GM23248 (cell line): Measurements from ENCODE around the gene PLAC1. TPM values are rescaled to one million over a fixed set of nuclear protein-coding genes. Genes with fewer than 3 reads are reported as not detected.

Experiments
- DNase-seq: peaks from one replicate; pipeline ENCODE4 v3.0.0-alpha.2; 2015
- H2AFZ ChIP-seq: fragments of 200-600 bp; sonication (generic); 2 replicates; pipeline ENCODE4 v1.6.1; 2016; ENCODE audit warnings: antibody characterized with exemption
- H3F3A ChIP-seq: fragments of 200-600 bp; sonication (generic); 2 replicates; pipeline ENCODE4 v1.6.1; 2016; ENCODE audit warnings: mild to moderate bottlenecking, antibody characterized with exemption, mixed run types; ENCODE audit not compliant: insufficient read depth
- H3K27ac ChIP-seq: fragments of 200-600 bp; sonication (generic); 2 replicates; pipeline ENCODE4 v1.5.1; 2016; ENCODE audit warnings: mild to moderate bottlenecking
- H3K27me3 ChIP-seq: fragments of 200-600 bp; sonication (generic); replicated peaks from 2 replicates; pipeline ENCODE4 v1.6.1; 2016; ENCODE audit warnings: mild to moderate bottlenecking; ENCODE audit not compliant: insufficient read depth
- H3K36me3 ChIP-seq: fragments of 200-600 bp; sonication (generic); 2 replicates; pipeline ENCODE4 v1.6.1; 2016; ENCODE audit warnings: low read depth, mild to moderate bottlenecking
- H3K4me1 ChIP-seq: fragments of 200-600 bp; sonication (generic); 2 replicates; pipeline ENCODE4 v1.6.1; 2016; ENCODE audit warnings: mild to moderate bottlenecking; ENCODE audit not compliant: insufficient read depth
- H3K4me2 ChIP-seq: fragments of 200-600 bp; sonication (generic); one replicate; pipeline ENCODE4 v1.6.1; 2016; ENCODE audit warnings: mild to moderate bottlenecking; ENCODE audit not compliant: unreplicated experiment
- H3K4me3 ChIP-seq: fragments of 200-600 bp; sonication (generic); 2 replicates; pipeline ENCODE4 v1.5.1; 2016; ENCODE audit warnings: mild to moderate bottlenecking
- H3K79me2 ChIP-seq: fragments of 200-600 bp; sonication (generic); 2 replicates; pipeline ENCODE4 v1.6.1; 2016; ENCODE audit warnings: mild to moderate bottlenecking; ENCODE audit not compliant: insufficient read depth
- H3K9ac ChIP-seq: fragments of 200-600 bp; sonication (generic); 2 replicates; pipeline ENCODE4 v1.6.1; 2016; ENCODE audit warnings: mild to moderate bottlenecking
- H3K9me2 ChIP-seq: fragments of 200-600 bp; sonication (generic); 2 replicates; pipeline ENCODE4 v1.6.1; 2016; ENCODE audit warnings: mixed run types, mild to moderate bottlenecking, moderate library complexity; ENCODE audit not compliant: insufficient read depth
- H3K9me3 ChIP-seq: fragments of 200-600 bp; sonication (generic); one replicate; pipeline ENCODE4 v1.6.1; 2017; ENCODE audit warnings: low read depth
- H4K20me1 ChIP-seq: fragments of 200-600 bp; sonication (generic); 2 replicates; pipeline ENCODE4 v1.6.0; 2016; ENCODE audit not compliant: insufficient read depth
- EZH2 ChIP-seq: fragments of 200-600 bp; sonication (generic); IDR thresholded peaks from 2 replicates; pipeline ENCODE4 v1.6.1; 2018; ENCODE audit warnings: antibody characterized with exemption, mild to moderate bottlenecking; ENCODE audit not compliant: insufficient read depth, poor library complexity, severe bottlenecking
- EZH2phosphoT487 ChIP-seq: fragments of 200-600 bp; sonication (generic); IDR thresholded peaks from 2 replicates; pipeline ENCODE4 v1.6.1; 2018; ENCODE audit warnings: antibody characterized with exemption, moderate library complexity, mild to moderate bottlenecking, low read depth; ENCODE audit not compliant: insufficient read depth
- WGBS, 2 experiments: methylation state at CpG; one replicate each; pipeline ENCODE4 v1.1.6; 2015 to 2017; ENCODE audit warnings: low lambda C conversion rate in 2 of 2, low coverage in 1 of 2; ENCODE audit errors: missing lambda C conversion rate in 2 of 2; 5-methylcytosine and 5-hydroxymethylcytosine counted together
- in situ Hi-C: fragments of 300-500 bp; cut with MboI; formaldehyde crosslinking; loops from 2 replicates; pipeline ENCODE4 v1.15.0; 2020
- polyA plus RNA-seq: library from polyadenylated mRNA; unstranded; fragments of >200 nt; fragmentation: Nextera tagmentation; extraction: Ambion mirVana; gene quantifications from 2 replicates; pipeline ENCODE4 v1.2.1, GENCODE V29; 2016
- total RNA-seq: library from RNA; depleted of rRNA; stranded (reverse); fragments of >200 nt; shearing (Covaris generic); gene quantifications from 2 replicates; pipeline ENCODE4 v1.2.3, GENCODE V29; 2014

Gene PLAC1
- total and polyA plus RNA-seq, 2 experiments from 2014 or later: not detected

GRCh38 chrX:134682081-134682480, 23.8 kb upstream of the PLAC1 start:
- no peak overlapping the region for H2AFZ ChIP-seq
- H3K9ac ChIP-seq: no peak overlapping the region
- peaks cover 23% of the 10 kb centered on the region; the same call in 1 of the 2 replicates for H3F3A ChIP-seq
- DNase-seq: peak; percentile 60
- H3K79me2 ChIP-seq: no peaks in the 10 kb centered on the region
- no peaks in the 10 kb centered on the region for H3K36me3 ChIP-seq
- no peaks in the 10 kb centered on the region for H3K27me3 ChIP-seq
- peak overlapping the region; percentile 43; the same call in 1 of the 2 replicates for H3K27ac ChIP-seq
- H3K9me3 ChIP-seq: no peaks in the 10 kb centered on the region
- peaks cover 16% of the 10 kb centered on the region for H3K4me1 ChIP-seq
- no peak for TF ChIP-seq EZH2phosphoT487
- TF ChIP-seq EZH2: no peak
- in situ Hi-C loops: no loop called here
- H3K9me2 ChIP-seq: no peaks in the 10 kb centered on the region
- no peak overlapping the region for H3K4me3 ChIP-seq
- H3K4me2 ChIP-seq: no peak overlapping the region
- no peaks in the 10 kb centered on the region for H4K20me1 ChIP-seq
- WGBS, 2 experiments: 43 to 55% methylated on average over 4 of the region's 4 CpGs

DNA sequence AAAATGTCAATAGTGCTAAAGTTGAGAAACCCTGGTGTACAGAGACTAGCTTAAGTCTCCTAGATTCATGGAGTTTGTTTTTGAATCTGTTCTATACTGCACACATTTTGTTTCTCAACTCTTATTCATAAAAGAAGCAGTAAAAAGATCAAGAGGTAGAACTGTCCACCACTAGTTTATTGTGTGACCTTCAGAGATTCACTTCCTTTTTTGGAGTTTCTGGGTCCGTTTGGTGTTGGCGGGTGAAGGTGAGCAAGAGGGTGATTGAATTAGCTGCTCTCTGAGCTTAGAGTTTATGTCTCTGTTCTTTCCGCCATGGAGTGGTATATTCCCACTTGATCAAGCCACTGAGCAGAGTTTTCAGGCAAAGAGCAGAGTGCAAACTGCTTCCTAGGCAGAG, 21.4 kb upstream of the PLAC1 start:
- no peaks in the 10 kb centered on the region for H3K36me3 ChIP-seq
- H3K4me1 ChIP-seq: peaks cover 31% of the 10 kb centered on the region
- H3F3A ChIP-seq: peaks cover 26% of the 10 kb centered on the region; the same call in 1 of the 2 replicates
- no peaks in the 10 kb centered on the region for H3K27me3 ChIP-seq
- H3K27ac ChIP-seq: peak overlapping the region; percentile 62
- no peak overlapping the region for H2AFZ ChIP-seq
- H3K4me2 ChIP-seq: peak overlapping the region; percentile 28
- no peak for DNase-seq
- TF ChIP-seq EZH2: no peak
- TF ChIP-seq EZH2phosphoT487: no peak
- in situ Hi-C loops: no loop called here
- no peaks in the 10 kb centered on the region for H3K9me3 ChIP-seq
- H3K4me3 ChIP-seq: no peak overlapping the region
- WGBS, 2 experiments: 88 to 89% methylated on average over 3 of the region's 3 CpGs
- H3K9me2 ChIP-seq: no peaks in the 10 kb centered on the region
- H4K20me1 ChIP-seq: no peaks in the 10 kb centered on the region
- H3K9ac ChIP-seq: peak overlapping the region; percentile 11; the same call in 1 of the 2 replicates
- H3K79me2 ChIP-seq: no peaks in the 10 kb centered on the region

GRCh38 chrX:134679221-134679620, 20.9 kb upstream of the PLAC1 start:
- no peak overlapping the region for H2AFZ ChIP-seq
- peaks cover 26% of the 10 kb centered on the region; the same call in 1 of the 2 replicates for H3F3A ChIP-seq
- DNase-seq: peak; percentile 75
- in situ Hi-C loops: no loop called here
- TF ChIP-seq EZH2: no peak
- H3K27ac ChIP-seq: peak overlapping the region; percentile 62
- no peaks in the 10 kb centered on the region for H3K9me3 ChIP-seq
- WGBS, 2 experiments: 0% methylated on average over 5 of the region's 5 CpGs
- no peaks in the 10 kb centered on the region for H3K27me3 ChIP-seq
- H3K36me3 ChIP-seq: no peaks in the 10 kb centered on the region
- peak overlapping the region; percentile 11; the same call in 1 of the 2 replicates for H3K9ac ChIP-seq
- H3K4me3 ChIP-seq: no peak overlapping the region
- no peaks in the 10 kb centered on the region for H4K20me1 ChIP-seq
- peak overlapping the region; percentile 28 for H3K4me2 ChIP-seq
- H3K4me1 ChIP-seq: peaks cover 31% of the 10 kb centered on the region
- no peaks in the 10 kb centered on the region for H3K9me2 ChIP-seq
- no peaks in the 10 kb centered on the region for H3K79me2 ChIP-seq

GRCh38 chrX:134677332-134677731, 19.1 kb upstream of the PLAC1 start:
- Histone ChIP-seq H3K27ac (no peak overlapping the region; the same call in 1 of the 2 replicates), H3K27me3 (no peaks in the 10 kb centered on the region), H3K9me2 (no peaks in the 10 kb centered on the region), H3K9me3 (no peaks in the 10 kb centered on the region), H4K20me1 (no peaks in the 10 kb centered on the region), H3K36me3 (no peaks in the 10 kb centered on the region), H3K79me2 (no peaks in the 10 kb centered on the region), H3K4me3 (no peak overlapping the region), H2AFZ (no peak overlapping the region), H3K4me2 (no peak overlapping the region), H3K9ac (no peak overlapping the region), H3F3A (peaks cover 26% of the 10 kb centered on the region; the same call in 1 of the 2 replicates), H3K4me1 (peaks cover 31% of the 10 kb centered on the region)
- TF ChIP-seq EZH2phosphoT487 (no peak), EZH2 (no peak)
- in situ Hi-C loops: no loop called here
- DNase-seq: no peak
- 75 to 84% methylated on average over 4 of the region's 4 CpGs for WGBS, 2 experiments

DNA sequence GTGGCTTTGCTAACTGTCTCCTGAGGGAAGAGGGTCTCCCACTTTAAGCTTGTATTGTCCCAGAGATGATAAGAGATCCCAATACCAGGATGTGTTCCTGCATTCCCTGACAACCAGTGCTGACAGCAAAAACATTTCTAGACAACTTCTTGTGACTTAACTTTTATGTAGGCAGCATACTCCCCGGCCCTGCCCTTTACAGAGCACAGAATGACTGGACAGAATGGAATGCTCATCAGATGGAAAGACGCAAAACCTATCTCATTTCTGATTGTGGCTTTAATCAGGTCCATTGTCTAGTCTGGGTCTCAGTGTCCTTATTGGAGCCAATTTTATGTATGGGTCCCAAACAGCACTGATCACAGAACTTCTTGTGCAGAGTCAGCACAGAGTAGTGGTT, 18.2 kb upstream of the PLAC1 start:
- DNase-seq: peak; percentile 71
- Histone ChIP-seq H4K20me1 (no peaks in the 10 kb centered on the region), H3K9me3 (no peaks in the 10 kb centered on the region), H2AFZ (0 out of 2 replicates have a peak overlapping the region, but pooled peaks have one; percentile 24), H3K4me3 (no peak overlapping the region), H3K27me3 (no peaks in the 10 kb centered on the region), H3K27ac (peak overlapping the region; percentile 76), H3K36me3 (no peaks in the 10 kb centered on the region), H3F3A (peaks cover 26% of the 10 kb centered on the region; the same call in 1 of the 2 replicates), H3K4me2 (no peak overlapping the region), H3K9ac (peak overlapping the region; percentile 50), H3K4me1 (peaks cover 31% of the 10 kb centered on the region), H3K79me2 (no peaks in the 10 kb centered on the region), H3K9me2 (no peaks in the 10 kb centered on the region)
- WGBS, 2 experiments: 0 to 5% methylated on average over 2 of the region's 2 CpGs
- no peak for TF ChIP-seq EZH2
- no peak for TF ChIP-seq EZH2phosphoT487
- in situ Hi-C loops: no loop called here
